ENCODE measurements around the gene RDH11. TPM values are rescaled to one million over a fixed set of nuclear protein-coding genes. Genes with fewer than 3 reads are reported as not detected.
"Not testable (repeated sequence)": the region's sequence is repeated elsewhere in the genome, so short reads cannot be mapped to it uniquely, and the experiment has no call there.

Gene RDH11, protein sequence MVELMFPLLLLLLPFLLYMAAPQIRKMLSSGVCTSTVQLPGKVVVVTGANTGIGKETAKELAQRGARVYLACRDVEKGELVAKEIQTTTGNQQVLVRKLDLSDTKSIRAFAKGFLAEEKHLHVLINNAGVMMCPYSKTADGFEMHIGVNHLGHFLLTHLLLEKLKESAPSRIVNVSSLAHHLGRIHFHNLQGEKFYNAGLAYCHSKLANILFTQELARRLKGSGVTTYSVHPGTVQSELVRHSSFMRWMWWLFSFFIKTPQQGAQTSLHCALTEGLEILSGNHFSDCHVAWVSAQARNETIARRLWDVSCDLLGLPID
- 23.8 and 25.9 TPM in 2 replicates for total RNA-seq (2014; rRNA removed; shearing (Covaris generic); ENCODE audit: low replicate concordance)

DNA sequence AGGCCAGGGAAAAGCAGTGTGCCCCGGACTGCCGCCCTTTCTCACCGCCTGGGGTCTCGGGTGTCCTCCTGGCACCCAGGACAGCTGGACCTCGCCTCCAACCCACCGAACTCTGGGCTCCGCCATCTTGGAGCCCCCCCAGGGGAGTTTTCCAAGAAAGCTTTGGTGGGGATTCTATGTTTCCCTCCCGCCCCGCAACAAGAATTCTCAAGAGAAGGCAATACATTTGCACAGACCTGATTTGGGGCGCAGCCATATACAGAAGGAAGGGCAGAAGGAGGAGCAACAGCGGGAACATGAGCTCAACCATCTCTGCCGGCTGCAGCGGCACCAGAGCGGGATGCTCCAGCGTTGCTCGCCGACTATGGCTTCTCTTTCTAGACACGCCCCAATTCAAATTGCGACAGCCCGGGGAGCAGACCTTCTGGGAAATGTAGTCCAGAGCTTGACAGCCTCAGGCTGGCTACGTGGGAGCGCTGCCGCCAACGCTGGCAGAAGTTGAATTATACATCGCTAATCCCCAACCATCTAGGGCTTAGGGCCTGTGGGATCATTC is at the start of gene RDH11:
Gene RDH11 (minus strand): TSS at position 371 of the 556 bp plus-strand sequence. CDS start 61 bp downstream, at position 310.
- peak; percentile 86 for DNase-seq
- Histone ChIP-seq H3K36me3 (peaks cover 3% of the 10 kb centered on the region; the same call in 1 of the 2 replicates), H3K27me3 (no peaks in the 10 kb centered on the region), H3K9me3 (no peaks in the 10 kb centered on the region), H3K4me3 (peak within 1 kb of the TSS; percentile 90)

DNA sequence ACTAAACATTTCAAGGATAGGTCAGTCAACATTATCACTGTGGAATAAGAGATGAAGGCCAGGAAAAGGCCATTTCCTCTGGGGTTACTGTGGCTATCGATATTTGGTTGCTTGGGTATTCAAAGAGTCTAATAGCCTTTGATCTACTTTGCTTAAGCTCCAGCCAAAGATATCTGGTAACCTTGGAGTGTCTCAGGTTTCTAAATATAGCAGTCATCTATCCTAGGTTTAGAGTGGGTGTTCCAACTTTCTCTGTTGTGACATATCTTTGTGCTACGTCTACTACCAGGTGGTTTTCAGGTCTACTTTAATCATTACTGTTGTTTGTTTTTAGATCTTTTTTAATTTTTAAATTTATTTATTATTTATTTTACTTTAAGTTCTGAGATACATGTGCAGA is 48.5 kb upstream of the RDH11 start:
- Histone ChIP-seq H3K36me3 (no peaks in the 10 kb centered on the region), H3K27me3 (no peaks in the 10 kb centered on the region), H3K9me3 (no peaks in the 10 kb centered on the region), H3K4me3 (no peak overlapping the region)
- DNase-seq: no peak

DNA sequence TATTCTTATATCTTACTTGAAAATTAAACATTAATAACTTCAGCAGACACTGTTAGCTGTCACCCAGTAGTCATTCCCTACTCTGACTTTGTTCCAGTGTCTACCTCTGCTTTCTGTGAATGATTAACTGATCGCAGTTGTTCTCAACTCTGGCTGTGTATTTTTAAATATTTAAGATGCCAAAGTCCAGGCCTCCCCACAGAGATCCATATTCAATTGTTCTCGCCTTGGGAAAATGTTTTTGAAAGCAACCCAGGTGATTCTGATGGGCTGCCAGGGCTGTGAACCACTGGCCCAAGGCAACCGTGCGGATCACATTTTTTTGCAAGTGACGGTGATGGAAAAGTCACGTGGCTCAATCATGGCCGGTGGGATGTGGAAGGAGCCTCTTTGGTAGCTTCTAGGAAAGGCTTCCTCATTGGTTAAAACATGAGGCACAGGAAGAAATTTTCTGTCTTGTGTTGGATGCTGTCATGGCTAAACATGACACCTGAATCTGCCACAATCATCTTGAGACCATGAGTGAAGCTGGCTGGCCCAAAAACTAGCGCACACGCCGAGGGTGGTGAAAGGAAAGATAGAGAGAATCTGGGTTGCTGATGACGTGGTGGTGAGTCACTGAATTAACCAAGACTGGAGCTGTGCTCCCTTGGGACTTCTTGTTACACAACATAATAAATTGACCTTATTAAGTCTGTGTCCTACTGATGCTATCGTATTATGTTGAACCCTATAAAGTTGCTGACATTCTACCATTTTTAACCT is 43.4 kb upstream of the RDH11 start:
- no peak overlapping the region for H3K4me3 ChIP-seq
- no peaks in the 10 kb centered on the region for H3K9me3 ChIP-seq
- H3K27me3 ChIP-seq: no peaks in the 10 kb centered on the region
- peak; percentile 54 for DNase-seq
- no peaks in the 10 kb centered on the region for H3K36me3 ChIP-seq

DNA sequence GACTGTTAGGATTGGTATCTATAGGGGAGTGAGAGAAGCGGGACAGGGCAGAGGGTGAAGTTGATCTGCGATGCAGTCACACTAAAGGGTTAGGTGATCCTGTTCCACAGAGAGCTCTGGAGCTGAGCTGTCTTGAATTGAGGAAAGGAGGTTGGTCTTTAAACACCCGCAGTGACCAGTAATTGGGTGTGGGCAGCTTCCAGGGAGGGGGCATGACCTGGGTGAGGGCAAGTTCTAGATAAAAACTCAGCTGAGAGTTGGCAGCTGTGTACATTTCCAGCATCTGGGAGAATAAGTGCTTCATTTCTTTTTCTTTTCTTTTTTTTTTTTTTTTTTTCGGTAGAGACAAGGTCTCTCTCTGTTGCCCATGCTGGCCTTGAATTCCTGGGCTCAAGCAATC is 41.2 kb upstream of the RDH11 start:
- Histone ChIP-seq H3K27me3 (no peaks in the 10 kb centered on the region), H3K36me3 (no peaks in the 10 kb centered on the region), H3K4me3 (no peak overlapping the region), H3K9me3 (no peaks in the 10 kb centered on the region)
- DNase-seq: no peak

DNA sequence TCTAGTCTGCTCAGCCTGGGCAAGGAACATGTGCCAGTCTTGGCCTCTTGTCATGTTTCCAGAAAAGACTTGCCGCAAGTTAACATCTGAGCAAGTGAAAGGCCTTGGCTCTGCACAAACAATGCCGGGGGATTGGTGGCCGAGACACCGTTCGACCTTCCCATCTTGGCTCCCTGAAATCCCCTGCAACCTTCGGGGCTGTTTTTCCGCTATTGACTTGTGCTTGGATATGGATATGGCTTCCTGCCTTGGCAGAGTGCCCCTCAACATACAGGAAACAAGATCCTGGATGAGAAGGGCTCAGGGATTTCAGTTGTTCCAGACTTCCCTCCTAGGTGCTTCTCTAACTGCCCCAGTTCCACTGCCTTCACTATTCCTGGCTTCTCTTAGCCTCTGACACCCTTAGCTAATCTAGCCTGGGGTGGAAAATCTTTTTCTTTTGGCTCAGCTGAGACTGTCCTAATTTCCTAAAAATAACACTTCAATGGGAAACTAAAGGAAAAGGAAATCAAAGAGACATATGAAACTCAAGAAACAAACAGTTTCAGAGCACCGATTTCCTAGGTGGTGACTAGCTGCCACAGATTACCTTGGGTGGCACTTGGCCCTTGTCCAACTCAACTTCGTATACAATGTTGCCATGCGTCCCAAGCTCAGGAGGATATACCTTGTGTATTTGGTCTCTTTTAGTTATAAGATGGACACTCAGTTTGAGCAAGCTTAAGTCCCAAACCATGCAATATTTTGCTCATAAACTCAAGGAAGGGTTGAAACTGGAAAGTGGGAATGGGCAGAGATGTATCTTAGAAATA is 40.0 kb upstream of the RDH11 start:
- H3K27me3 ChIP-seq: no peaks in the 10 kb centered on the region
- no peak overlapping the region for H3K4me3 ChIP-seq
- no peaks in the 10 kb centered on the region for H3K36me3 ChIP-seq
- no peaks in the 10 kb centered on the region for H3K9me3 ChIP-seq
- DNase-seq: no peak

DNA sequence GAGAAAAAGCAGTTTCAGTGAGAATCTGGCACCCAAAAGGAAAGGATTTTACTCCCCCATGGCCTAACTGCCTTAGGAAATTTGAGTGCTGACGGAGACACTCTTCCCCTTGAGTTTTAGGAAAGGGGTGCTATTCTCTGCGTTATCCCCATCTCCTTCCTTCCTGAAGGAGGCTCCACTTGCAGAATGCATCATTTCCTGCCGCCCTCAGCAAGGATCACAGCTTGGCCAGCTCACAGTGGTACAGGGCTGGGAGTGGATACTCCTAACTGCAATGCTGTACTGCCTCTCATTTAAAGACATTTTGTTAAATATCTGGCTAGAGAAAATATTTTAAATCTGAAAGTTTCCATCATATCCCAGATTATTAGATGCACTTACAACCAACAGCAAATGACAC is 39.1 kb upstream of the RDH11 start:
- H3K36me3 ChIP-seq: no peaks in the 10 kb centered on the region
- no peak for DNase-seq
- no peaks in the 10 kb centered on the region for H3K27me3 ChIP-seq
- no peak overlapping the region for H3K4me3 ChIP-seq
- H3K9me3 ChIP-seq: no peaks in the 10 kb centered on the region

DNA sequence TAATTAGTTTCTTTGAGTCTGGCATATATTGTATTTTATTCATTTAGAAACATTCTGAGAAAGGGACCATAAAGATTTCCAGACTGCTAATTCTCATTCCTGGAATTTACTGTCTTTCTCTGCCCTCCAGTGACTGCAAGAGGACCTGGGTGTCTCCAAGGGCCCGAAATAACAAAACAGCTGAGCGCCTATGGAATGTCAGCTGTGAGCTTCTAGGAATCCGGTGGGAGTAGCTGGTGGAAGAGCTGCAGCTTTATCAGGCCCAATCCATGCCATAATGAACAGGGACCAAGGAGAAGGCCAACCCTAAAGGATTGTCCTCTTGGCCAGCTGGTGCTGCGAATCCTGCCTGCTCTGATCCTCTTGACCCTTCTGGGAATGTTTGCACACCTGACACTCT is 38.1 kb upstream of the RDH11 start:
- H3K36me3 ChIP-seq: no peaks in the 10 kb centered on the region
- DNase-seq: no peak
- H3K27me3 ChIP-seq: no peaks in the 10 kb centered on the region
- no peak overlapping the region for H3K4me3 ChIP-seq
- H3K9me3 ChIP-seq: no peaks in the 10 kb centered on the region

DNA sequence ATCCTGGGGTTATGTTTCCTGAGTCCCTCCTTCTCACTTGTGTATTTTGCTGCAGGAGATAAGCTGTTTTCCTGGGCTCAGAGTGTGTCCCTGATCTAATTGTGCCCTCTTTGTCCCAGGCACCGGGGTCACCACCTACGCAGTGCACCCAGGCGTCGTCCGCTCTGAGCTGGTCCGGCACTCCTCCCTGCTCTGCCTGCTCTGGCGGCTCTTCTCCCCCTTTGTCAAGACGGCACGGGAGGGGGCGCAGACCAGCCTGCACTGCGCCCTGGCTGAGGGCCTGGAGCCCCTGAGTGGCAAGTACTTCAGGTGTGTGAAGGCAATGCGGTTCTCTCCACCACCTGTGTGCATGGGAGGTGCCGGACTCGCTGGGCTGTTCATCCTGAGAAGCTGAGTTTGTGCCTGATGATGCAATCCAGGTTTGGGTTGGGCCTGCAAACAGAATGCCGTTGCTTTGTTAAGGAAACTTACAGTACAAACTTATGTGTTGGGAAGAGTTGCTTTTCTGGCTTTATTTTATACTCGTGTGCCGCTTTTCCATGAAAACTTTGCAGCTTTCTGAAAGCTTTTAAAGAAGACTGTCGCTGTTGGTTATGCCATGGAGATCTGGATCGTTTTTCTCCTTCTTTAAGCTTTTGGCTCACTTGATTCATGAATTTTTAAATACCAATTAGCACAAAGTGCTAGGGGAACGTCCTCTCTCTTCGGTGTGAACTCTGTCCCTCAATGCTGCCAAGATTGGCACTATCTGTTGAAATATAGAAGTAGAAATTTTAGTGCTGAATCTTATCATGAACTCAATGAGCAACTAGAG is 33.7 kb upstream of the RDH11 start:
- H3K27me3 ChIP-seq: no peaks in the 10 kb centered on the region
- no peaks in the 10 kb centered on the region for H3K36me3 ChIP-seq
- no peak for DNase-seq
- H3K4me3 ChIP-seq: no peak overlapping the region
- H3K9me3 ChIP-seq: no peaks in the 10 kb centered on the region

DNA sequence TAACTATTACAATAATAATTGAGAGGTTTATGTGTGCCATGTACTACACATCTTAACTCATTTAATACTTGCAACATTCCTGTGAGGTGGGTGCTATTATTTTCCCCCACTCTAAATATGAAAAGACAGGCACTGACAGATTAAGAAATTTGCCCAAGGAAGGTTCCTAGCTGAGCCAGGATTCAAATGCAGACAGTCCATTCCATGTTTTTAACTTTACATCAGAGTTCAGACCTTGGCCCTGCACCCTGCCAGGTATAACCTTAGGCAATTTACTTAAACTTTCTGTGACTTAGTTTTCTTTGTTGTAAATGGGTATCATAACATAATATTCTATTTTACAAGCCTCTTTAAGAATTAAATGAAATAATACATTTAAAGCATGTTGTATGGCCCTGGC is 32.7 kb upstream of the RDH11 start:
- Histone ChIP-seq H3K27me3 (no peaks in the 10 kb centered on the region), H3K4me3 (no peak overlapping the region), H3K36me3 (no peaks in the 10 kb centered on the region), H3K9me3 (no peaks in the 10 kb centered on the region)
- DNase-seq: no peak

DNA sequence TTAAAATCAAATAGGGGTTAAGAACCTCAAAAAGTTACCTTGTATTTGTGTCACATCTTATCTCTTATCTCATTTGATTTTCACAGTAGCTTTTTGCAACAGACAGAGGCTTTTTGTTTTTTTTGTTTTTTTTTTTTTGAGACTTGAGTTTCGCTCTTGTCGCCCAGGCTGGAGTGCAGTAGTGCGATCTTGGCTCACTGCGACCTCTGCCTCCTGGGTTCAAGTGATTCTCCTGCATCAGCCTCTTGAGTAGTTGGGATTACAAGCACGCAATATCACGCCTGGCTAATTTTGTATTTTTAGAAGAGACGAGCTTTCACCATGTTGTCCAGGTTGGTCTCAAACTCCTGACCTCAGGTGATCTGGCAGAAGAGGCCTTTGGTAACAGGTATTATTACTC is 31.8 kb upstream of the RDH11 start:
- no peak overlapping the region for H3K4me3 ChIP-seq
- H3K27me3 ChIP-seq: no peaks in the 10 kb centered on the region
- no peak for DNase-seq
- no peaks in the 10 kb centered on the region for H3K36me3 ChIP-seq
- no peaks in the 10 kb centered on the region for H3K9me3 ChIP-seq

DNA sequence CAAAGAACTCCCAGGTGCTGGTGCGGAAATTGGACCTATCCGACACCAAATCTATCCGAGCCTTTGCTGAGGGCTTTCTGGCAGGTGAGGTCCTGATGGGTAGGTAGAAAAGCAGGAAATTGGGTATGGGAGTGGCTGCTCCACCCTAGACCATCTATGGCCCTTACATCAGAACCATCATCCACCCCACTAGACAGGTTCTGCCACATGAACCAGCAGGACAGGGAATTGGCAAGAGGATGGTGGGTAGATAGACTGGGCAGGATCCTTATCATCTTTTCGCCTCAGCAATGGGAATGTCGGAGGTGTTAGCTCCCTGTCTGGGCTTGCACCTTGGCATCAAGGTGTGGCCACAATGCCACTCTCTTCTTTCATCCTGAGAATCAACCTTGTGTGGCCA is 29.6 kb upstream of the RDH11 start:
- no peak for DNase-seq
- Histone ChIP-seq H3K27me3 (no peaks in the 10 kb centered on the region), H3K9me3 (no peaks in the 10 kb centered on the region), H3K36me3 (no peaks in the 10 kb centered on the region), H3K4me3 (no peak overlapping the region)

DNA sequence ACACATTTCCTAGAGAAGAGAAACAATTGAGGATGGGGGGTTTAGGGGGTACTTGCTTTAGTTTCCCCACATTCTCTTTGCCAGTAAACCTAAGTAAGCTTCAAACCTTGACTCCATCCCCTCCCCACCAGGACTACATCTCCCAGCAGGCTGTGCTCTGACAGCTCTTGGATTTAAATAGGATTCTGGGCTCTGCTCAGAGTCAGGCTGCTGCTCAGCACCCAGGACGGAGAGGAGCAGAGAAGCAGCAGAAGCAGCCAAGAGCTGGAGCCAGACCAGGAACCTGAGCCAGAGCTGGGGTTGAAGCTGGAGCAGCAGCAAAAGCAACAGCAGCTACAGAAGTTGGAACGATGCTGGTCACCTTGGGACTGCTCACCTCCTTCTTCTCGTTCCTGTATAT is 26.7 kb upstream of the RDH11 start:
- Histone ChIP-seq H3K36me3 (no peaks in the 10 kb centered on the region), H3K4me3 (no peak overlapping the region), H3K27me3 (no peaks in the 10 kb centered on the region), H3K9me3 (no peaks in the 10 kb centered on the region)
- DNase-seq: peak; percentile 61

DNA sequence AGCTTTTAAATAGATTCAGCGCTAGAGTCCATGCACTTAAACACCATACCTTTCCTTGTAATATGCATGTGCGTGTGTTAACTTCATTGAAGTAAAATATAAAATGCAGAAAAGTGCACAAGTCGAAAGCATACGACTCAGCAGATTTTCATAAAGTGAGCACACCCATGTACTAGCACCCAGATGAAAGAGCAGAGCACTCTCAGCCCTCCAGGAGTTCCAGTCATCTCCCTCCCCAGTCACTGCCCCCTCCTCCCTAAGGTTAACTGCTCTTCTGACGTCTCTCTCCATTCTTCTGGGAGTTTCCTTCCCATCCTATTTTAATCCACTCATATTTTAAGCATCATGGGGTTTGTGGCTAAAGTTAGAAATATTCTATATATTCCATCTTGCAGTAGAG is 26.3 kb upstream of the RDH11 start:
- no peak for DNase-seq
- H3K36me3 ChIP-seq: no peaks in the 10 kb centered on the region
- no peaks in the 10 kb centered on the region for H3K9me3 ChIP-seq

DNA sequence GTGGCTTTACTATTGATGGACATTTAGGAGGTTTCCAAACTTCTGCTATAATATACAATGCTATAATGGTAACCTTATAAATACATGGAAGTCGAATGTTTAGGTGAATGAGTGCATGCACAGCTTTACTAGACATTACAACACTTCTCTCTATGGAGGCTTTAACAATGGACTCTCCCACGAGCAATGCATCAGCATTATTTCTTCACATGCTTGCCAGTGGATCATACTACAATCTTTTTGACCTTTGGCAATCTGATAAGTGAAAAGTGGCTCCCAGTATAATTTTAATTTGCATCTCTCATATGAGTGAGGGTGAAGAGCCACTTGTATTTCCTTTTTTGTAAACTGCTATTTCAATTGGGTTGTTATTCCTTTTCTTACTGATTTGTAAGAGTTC is 24.3 kb upstream of the RDH11 start:
- Histone ChIP-seq H3K27me3 (no peaks in the 10 kb centered on the region), H3K9me3 (no peaks in the 10 kb centered on the region), H3K36me3 (no peaks in the 10 kb centered on the region), H3K4me3 (no peak overlapping the region)
- DNase-seq: no peak

More for the DNA sequence above, 26.3 kb upstream of the RDH11 start:
- H3K27me3 ChIP-seq: no peaks in the 10 kb centered on the region
- no peak overlapping the region for H3K4me3 ChIP-seq

DNA sequence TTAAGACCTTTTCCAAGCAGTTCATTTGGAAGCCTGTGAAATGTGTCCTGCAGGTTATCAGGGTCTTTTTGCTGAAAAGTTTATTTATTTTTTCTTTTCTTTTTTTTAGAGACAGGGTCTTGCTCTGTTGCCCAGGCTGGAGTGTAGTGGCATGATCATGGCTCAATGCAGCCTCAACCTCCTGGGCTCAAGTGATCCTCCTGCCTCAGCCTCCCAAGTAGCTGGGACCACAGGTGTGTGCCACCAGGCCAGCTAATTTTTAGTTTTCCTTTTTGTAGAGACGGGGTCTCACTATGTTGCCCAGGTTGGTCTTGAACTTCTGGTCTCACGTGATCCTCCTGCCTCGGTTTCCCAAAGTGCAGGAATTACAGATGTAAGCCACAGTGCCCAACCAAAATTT is 23.8 kb upstream of the RDH11 start:
- H3K4me3 ChIP-seq, DNase-seq, H3K36me3 ChIP-seq, H3K27me3 ChIP-seq, H3K9me3 ChIP-seq: not testable (repeated sequence)

DNA sequence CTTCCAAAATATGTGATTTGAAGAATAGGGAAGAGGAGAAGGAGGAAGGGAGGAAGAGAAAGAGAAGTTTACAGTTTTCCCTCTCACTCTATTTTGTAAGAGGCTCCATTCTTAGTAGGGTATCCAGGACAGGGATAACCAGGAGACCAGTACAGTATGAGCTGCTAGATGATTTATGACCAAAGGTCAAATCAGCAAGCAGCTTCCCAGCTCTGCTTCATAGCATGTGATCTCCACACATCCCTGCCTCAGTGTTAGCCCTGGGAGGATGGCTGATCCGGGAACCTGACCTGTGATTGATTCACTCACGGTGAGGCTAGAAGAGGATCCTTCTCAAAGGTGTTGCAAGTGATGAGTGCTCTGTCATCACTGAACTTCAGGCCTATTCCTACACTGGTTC is 22.7 kb upstream of the RDH11 start:
- Histone ChIP-seq H3K27me3 (no peaks in the 10 kb centered on the region), H3K4me3 (no peak overlapping the region), H3K36me3 (no peaks in the 10 kb centered on the region), H3K9me3 (no peaks in the 10 kb centered on the region)
- no peak for DNase-seq
